H1 (cell line): ENCODE data around the gene MRPS9. TPM values are rescaled to one million over a fixed set of nuclear protein-coding genes. Genes with fewer than 3 reads are reported as not detected.

Experiments
- CTCF ChIA-PET: fragments of 300-600 bp; sonication (Branson Sonifier 250); formaldehyde crosslinking; loops from one replicate; lab custom pipeline; 2021; ENCODE audit not compliant: partially characterized antibody; lab: Charles Lee
- POLR2A ChIA-PET: fragments of 300-600 bp; sonication (Branson Sonifier 250); formaldehyde crosslinking; loops from one replicate; lab custom pipeline; 2021; ENCODE audit warnings: inconsistent platforms; ENCODE audit not compliant: partially characterized antibody; lab: Charles Lee
- DNase-seq, 2 experiments: peaks; one replicate each; pipeline versions ENCODE4 v3.0.0 to v3.0.0-alpha.2; 2010 to 2022; ENCODE audit warnings: low spot score in 2 of 2, low read depth in 1 of 2, mixed read lengths in 1 of 2
- FAIRE-seq: peaks from 2 replicates; lab custom pipeline; 2011; peaks lifted over from hg19 to GRCh38; lab: Jason Lieb, UNC
- H2AFZ ChIP-seq: 2 replicates; pipeline ENCODE4 v1.8.1; 2012; ENCODE audit warnings: low read length, inconsistent platforms
- H2AK5ac ChIP-seq: 2 replicates; pipeline ENCODE4 v1.6.1; 2013; ENCODE audit warnings: low read depth, low read length
- H2BK120ac ChIP-seq: replicated peaks from 2 replicates; pipeline ENCODE3; 2013; ENCODE audit warnings: low read depth, low read length, inconsistent platforms
- H2BK12ac ChIP-seq: 2 replicates; pipeline ENCODE4 v1.6.1; 2013; ENCODE audit warnings: low read depth, low read length
- H2BK15ac ChIP-seq: 2 replicates; pipeline ENCODE4 v1.6.1; 2013; ENCODE audit warnings: low read length
- H2BK20ac ChIP-seq: 2 replicates; pipeline ENCODE4 v1.6.1; 2013; ENCODE audit warnings: low read length
- H2BK5ac ChIP-seq: 2 replicates; pipeline ENCODE4 v1.6.1; 2013; ENCODE audit warnings: low read depth, low read length
- H3K14ac ChIP-seq: 2 replicates; pipeline ENCODE4 v1.6.1; 2013; ENCODE audit warnings: inconsistent platforms; ENCODE audit not compliant: insufficient read length
- H3K18ac ChIP-seq: 2 replicates; pipeline ENCODE4 v1.6.1; 2013; ENCODE audit warnings: low read length; ENCODE audit errors: extremely low read depth
- H3K23ac ChIP-seq: 2 replicates; pipeline ENCODE4 v1.6.1; 2013; ENCODE audit warnings: inconsistent platforms; ENCODE audit not compliant: insufficient read length
- H3K23me2 ChIP-seq: 2 replicates; pipeline ENCODE4 v1.6.1; 2013; ENCODE audit warnings: low read depth, low read length
- H3K27ac ChIP-seq: 2 replicates; pipeline ENCODE4 v1.6.1; 2011; ENCODE audit warnings: low read depth, low read length, inconsistent platforms
- H3K27me3 ChIP-seq, 4 experiments: replicated peaks in 1 of 4; 1 replicate in 1 of 4; 2 replicates in 3 of 4; pipeline versions ENCODE4 v1.6.1 to v1.8.1; 2011 to 2013; ENCODE audit warnings: low read length in 3 of 4, mild to moderate bottlenecking in 3 of 4, inconsistent platforms in 2 of 4, mixed read lengths in 2 of 4, moderate library complexity in 1 of 4; ENCODE audit not compliant: control insufficient read depth in 3 of 4, insufficient read depth in 3 of 4; ENCODE audit errors: extremely low read depth in 1 of 4
- H3K36me3 ChIP-seq, 4 experiments: 2 replicates each; pipeline versions ENCODE4 v1.6.1 to v1.8.1; 2011 to 2013; ENCODE audit warnings: mild to moderate bottlenecking in 4 of 4, low read length in 3 of 4, moderate library complexity in 2 of 4, control low read depth in 1 of 4, inconsistent platforms in 1 of 4; ENCODE audit not compliant: insufficient read depth in 4 of 4, control insufficient read depth in 2 of 4
- H3K4ac ChIP-seq: replicated peaks from 2 replicates; pipeline ENCODE3; 2013; ENCODE audit warnings: low read length, low read depth, mixed read lengths, inconsistent platforms; ENCODE audit not compliant: insufficient read length
- H3K4me1 ChIP-seq, 4 experiments: replicated peaks in 1 of 4; 1 replicate in 1 of 4; 2 replicates in 3 of 4; pipeline versions ENCODE4 v1.6.1 to v1.8.1; 2011 to 2013; ENCODE audit warnings: low read length in 3 of 4, inconsistent platforms in 2 of 4, mixed read lengths in 1 of 4; ENCODE audit not compliant: insufficient read depth in 4 of 4, control insufficient read depth in 3 of 4
- H3K4me2 ChIP-seq, 2 experiments: 2 replicates each; pipeline versions ENCODE4 v1.6.1 to v1.8.1; 2011 to 2013; ENCODE audit warnings: low read depth in 2 of 2, low read length in 2 of 2, control low read depth in 1 of 2, inconsistent platforms in 1 of 2, mild to moderate bottlenecking in 1 of 2; ENCODE audit not compliant: insufficient read depth in 1 of 2
- H3K4me3 ChIP-seq, 4 experiments: fragments of 200-600, 300-600 bp in 1 of 4; sonication (generic), shearing (Covaris generic), sonication (Bioruptor Twin) in 1 of 4; 2 replicates each; pipeline versions ENCODE4 v1.5.1 to v1.8.1; 2011 to 2016; ENCODE audit warnings: low read length in 4 of 4, low read depth in 3 of 4, control low read depth in 2 of 4, inconsistent platforms in 2 of 4, mild to moderate bottlenecking in 2 of 4, mixed read lengths in 1 of 4, moderate library complexity in 1 of 4; ENCODE audit not compliant: insufficient read depth in 2 of 4; ENCODE audit errors: extremely low read depth in 1 of 4
- H3K56ac ChIP-seq: replicated peaks from 2 replicates; pipeline ENCODE3; 2013; ENCODE audit warnings: low read depth, mild to moderate bottlenecking, mixed read lengths, low read length, inconsistent platforms; ENCODE audit not compliant: insufficient read length
- H3K79me1 ChIP-seq: 2 replicates; pipeline ENCODE4 v1.6.1; 2013; ENCODE audit warnings: low read depth, low read length, control low read depth
- H3K79me2 ChIP-seq, 2 experiments: 2 replicates each; pipeline versions ENCODE4 v1.6.1 to v1.8.1; 2012 to 2013; ENCODE audit warnings: low read length in 2 of 2, mild to moderate bottlenecking in 2 of 2, inconsistent platforms in 1 of 2; ENCODE audit not compliant: insufficient read depth in 2 of 2, control insufficient read depth in 1 of 2
- H3K9ac ChIP-seq, 4 experiments: replicated peaks in 1 of 4; 1 replicate in 1 of 4; 2 replicates in 3 of 4; pipeline versions ENCODE4 v1.6.1 to v1.8.1; 2011 to 2013; ENCODE audit warnings: low read depth in 3 of 4, low read length in 3 of 4, control low read depth in 2 of 4, mild to moderate bottlenecking in 2 of 4, moderate library complexity in 2 of 4, inconsistent platforms in 1 of 4; ENCODE audit errors: extremely low read depth in 1 of 4
- H3K9me3 ChIP-seq, 2 experiments: 2 replicates each; pipeline versions ENCODE4 v1.6.1 to v1.8.1; 2012 to 2013; ENCODE audit warnings: mild to moderate bottlenecking in 2 of 2, moderate library complexity in 2 of 2, control low read depth in 1 of 2, inconsistent platforms in 1 of 2, low read depth in 1 of 2, low read length in 1 of 2, mixed read lengths in 1 of 2; ENCODE audit not compliant: insufficient read depth in 2 of 2
- H4K20me1 ChIP-seq, 2 experiments: replicated peaks in 1 of 2; 2 replicates each; pipeline versions ENCODE3 to v1.8.1; 2011 to 2013; ENCODE audit warnings: inconsistent platforms in 2 of 2, low read length in 2 of 2, mild to moderate bottlenecking in 1 of 2; ENCODE audit not compliant: insufficient read depth in 2 of 2, control insufficient read depth in 1 of 2
- H4K5ac ChIP-seq: 2 replicates; pipeline ENCODE4 v1.6.1; 2013; ENCODE audit warnings: low read length, low read depth, mixed read lengths, inconsistent platforms; ENCODE audit not compliant: insufficient read length
- H4K8ac ChIP-seq: 2 replicates; pipeline ENCODE4 v1.8.0; 2013; ENCODE audit warnings: mild to moderate bottlenecking, moderate library complexity, low read length, inconsistent platforms; ENCODE audit not compliant: insufficient read depth; ENCODE audit errors: extremely low read depth
- H4K91ac ChIP-seq: replicated peaks from 2 replicates; pipeline ENCODE3; 2013; ENCODE audit warnings: low read length, mixed read lengths, inconsistent platforms; ENCODE audit not compliant: insufficient read length
- ASH2L ChIP-seq: fragments of 200-600, 300-600 bp; sonication (generic); IDR thresholded peaks from one replicate; pipeline ENCODE4 v1.7.1; 2017; ENCODE audit warnings: low read length
- BRCA1 ChIP-seq: IDR thresholded peaks from 2 replicates; pipeline ENCODE4 v1.6.1; 2012; ENCODE audit warnings: low read depth, low read length, improper control_type of control experiment
- HDAC6 ChIP-seq: IDR thresholded peaks from one replicate; pipeline ENCODE4 v1.7.1; 2012; ENCODE audit warnings: low read depth, mild to moderate bottlenecking, inconsistent platforms, low read length, moderate library complexity
- KDM1A ChIP-seq: fragments of 200-600, 300-600 bp; sonication (generic); IDR thresholded peaks from 2 replicates; pipeline ENCODE4 v1.7.1; 2016; ENCODE audit warnings: mild to moderate bottlenecking, low read length, borderline replicate concordance
- KDM4A ChIP-seq: IDR thresholded peaks from one replicate; pipeline ENCODE4 v1.7.1; 2012; ENCODE audit warnings: low read depth, mild to moderate bottlenecking, moderate library complexity, low read length, inconsistent platforms; ENCODE audit not compliant: severe bottlenecking
- MAFK ChIP-seq: IDR thresholded peaks from 2 replicates; pipeline ENCODE4 v1.6.1; 2012; ENCODE audit warnings: low read depth, mild to moderate bottlenecking, improper control_type of control experiment, low read length
- NANOG ChIP-seq: IDR thresholded peaks from 2 replicates; pipeline ENCODE4 v1.6.1; 2011; ENCODE audit warnings: low read length, low read depth, mild to moderate bottlenecking, inconsistent platforms; ENCODE audit not compliant: insufficient read depth, poor library complexity, severe bottlenecking
- POLR2A ChIP-seq, 2 experiments: IDR thresholded peaks; 1 replicate in 1 of 2; 2 replicates in 1 of 2; pipeline ENCODE4 v1.6.1; 2011; ENCODE audit warnings: low read depth in 2 of 2, low read length in 2 of 2, mild to moderate bottlenecking in 2 of 2; ENCODE audit errors: control extremely low read depth in 1 of 2
- POLR2AphosphoS5 ChIP-seq: IDR thresholded peaks from 2 replicates; pipeline ENCODE4 v1.6.1; 2011; ENCODE audit warnings: low read depth, low read length
- RAD21 ChIP-seq, 2 experiments: IDR thresholded peaks in 1 of 2; conservative IDR thresholded peaks in 1 of 2; 2 replicates each; pipeline ENCODE4 v1.6.1; 2011; ENCODE audit warnings: low read depth in 2 of 2, low read length in 2 of 2, improper control_type of control experiment in 1 of 2, inconsistent platforms in 1 of 2, mild to moderate bottlenecking in 1 of 2, moderate library complexity in 1 of 2
- RBBP5 ChIP-seq: IDR thresholded peaks from 2 replicates; pipeline ENCODE4 v1.7.1; 2012; ENCODE audit warnings: low read depth, mild to moderate bottlenecking, inconsistent platforms, low read length, moderate library complexity, borderline replicate concordance
- SUZ12 ChIP-seq: fragments of 200-600 bp; sonication (generic); IDR thresholded peaks from 2 replicates; pipeline ENCODE4 v1.6.1; 2012; ENCODE audit warnings: mild to moderate bottlenecking, inconsistent platforms, low read length, moderate library complexity, mixed read lengths
- TBP ChIP-seq: IDR thresholded peaks from 2 replicates; pipeline ENCODE4 v1.6.1; 2011; ENCODE audit warnings: low read depth, low read length, improper control_type of control experiment
- WGBS, 2 experiments: shearing (Covaris generic) in 1 of 2; methylation state at CpG; one replicate each; pipeline versions ENCODE4 v1.1.6 to v1.1.7; 2013 to 2015; ENCODE audit warnings: low lambda C conversion rate in 2 of 2, mixed read lengths in 2 of 2, inconsistent platforms in 1 of 2, low coverage in 1 of 2, missing lambda C conversion rate in 1 of 2; ENCODE audit not compliant: insufficient replicate concordance in 2 of 2, insufficient coverage in 1 of 2, insufficient read length in 1 of 2; ENCODE audit errors: extremely low coverage in 1 of 2, missing lambda C conversion rate in 1 of 2; 5-methylcytosine and 5-hydroxymethylcytosine counted together
- polyA plus RNA-seq, 7 experiments: library from polyadenylated mRNA; depleted of rRNA in 3 of 7; stranded (reverse) in 5 of 7; unstranded in 2 of 7; fragments of >200 nt in 5 of 7; fragments of 200-250 nt in 2 of 7; gene quantifications; 1 replicate in 5 of 7; 2 replicates in 1 of 7; 4 replicates in 1 of 7; pipeline versions ENCODE4 v1.2.1 to v1.2.3, GENCODE V29; 2011 to 2013; ENCODE audit warnings: missing spikeins in 2 of 7, mixed read lengths in 2 of 7
- total RNA-seq: library from RNA; stranded (reverse); fragmentation: NEBNext Ultra II Directional; extraction: Animal tissue kit (Norgen Biotek cat#: 25700); gene quantifications from 2 replicates; pipeline ENCODE4 v1.2.1, GENCODE V29; 2021
- TF ChIP-seq, protein P1 (sequence below): IDR thresholded peaks from 2 replicates; pipeline ENCODE4 v1.6.1; 2011; ENCODE audit warnings: low read depth, mild to moderate bottlenecking, low read length; ENCODE audit not compliant: insufficient read depth

The MRPS9 gene
- total and polyA plus RNA-seq, 2 of the 8 experiments (the other 6 are each of a cell fraction or from before 2014, with no cell fraction given) = 36.2 to 71.0 TPM

DNA sequence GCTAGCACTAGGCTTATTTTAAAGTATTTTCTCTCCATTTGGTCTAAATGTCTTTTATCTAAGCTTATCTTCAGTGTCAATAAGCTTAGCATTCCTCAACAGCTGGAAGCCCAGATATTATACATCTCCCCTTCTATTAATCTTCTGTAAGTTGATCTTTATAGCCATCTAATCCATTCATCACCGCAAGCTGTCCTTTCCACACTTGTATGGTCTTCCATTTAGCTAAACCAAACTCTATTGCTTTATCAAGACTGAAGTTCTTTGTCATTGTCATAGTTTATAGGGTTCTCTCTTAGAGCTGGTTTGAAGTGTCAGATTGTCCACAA, 102.3 kb downstream of the MRPS9 start:
- no peak overlapping the region for H2BK20ac ChIP-seq
- 93% methylated on average over 1 of the region's 1 CpG; no CpG with 5 or more reads in 1 of the 2 experiments for WGBS, 2 experiments
- H3K4ac ChIP-seq = no peak overlapping the region
- no peak for FAIRE-seq
- no peaks in the 10 kb centered on the region for H3K36me3 ChIP-seq
- H3K14ac ChIP-seq = no peak overlapping the region
- no peak overlapping the region for H3K18ac ChIP-seq
- H3K23me2 ChIP-seq = no peaks in the 10 kb centered on the region; the same call in 1 of the 2 replicates
- H4K5ac ChIP-seq = no peak overlapping the region
- no peak overlapping the region for H3K4me3 ChIP-seq
- no peak overlapping the region for H2BK120ac ChIP-seq
- no peak overlapping the region for H2AK5ac ChIP-seq
- H3K4me2 ChIP-seq = no peak overlapping the region
- H3K23ac ChIP-seq = no peak overlapping the region
- no peaks in the 10 kb centered on the region for H3K79me2 ChIP-seq
- no peak for DNase-seq
- peaks cover 0 to 3% (median 0%) of the 10 kb centered on the region in 4 experiments; a peak in 1 of 7 replicates for H3K27me3 ChIP-seq
- no peak overlapping the region for H3K56ac ChIP-seq
- H2AFZ ChIP-seq = no peak overlapping the region
- no peak overlapping the region for H2BK5ac ChIP-seq
- no peak overlapping the region for H2BK15ac ChIP-seq
- ChIA-PET CTCF (interaction anchor here (0.7 to 1.7 kb wide), 4 partner anchors 14 to 103 kb away, joined by 3 to 7 read pairs (median 4); no protein-coding TSS in a partner anchor), POLR2A (no interaction called here)
- no peak overlapping the region for H4K8ac ChIP-seq
- H4K91ac ChIP-seq = no peak overlapping the region
- H3K4me1 ChIP-seq = no peaks in the 10 kb centered on the region; a peak in 2 of 7 replicates
- no peak overlapping the region for H3K9ac ChIP-seq
- H3K27ac ChIP-seq = no peak overlapping the region
- no peaks in the 10 kb centered on the region for H3K9me3 ChIP-seq
- no peak overlapping the region for H2BK12ac ChIP-seq
- H4K20me1 ChIP-seq = no peaks in the 10 kb centered on the region
- H3K79me1 ChIP-seq = no peaks in the 10 kb centered on the region
- TF ChIP-seq HDAC6 (no peak), POLR2A (IDR thresholded peaks at IDR 0.05; ENCODE audit: control extremely low read depth in 1 of 2, low read depth in 2 of 2, low read length in 2 of 2) (no peak), SUZ12 (no peak), POLR2AphosphoS5 (no peak), RBBP5 (no peak), TBP (no peak), ASH2L (no peak), KDM1A (no peak), KDM4A (no peak), RAD21 (IDR thresholded peaks at IDR 0.05 in 1 of 2, conservative IDR thresholded peaks at IDR 0.05 in 1 of 2; ENCODE audit: low read depth in 2 of 2, low read length in 2 of 2) (no peak), BRCA1 (no peak), MAFK (no peak), NANOG (no peak)
- TF ChIP-seq, protein P1, sequence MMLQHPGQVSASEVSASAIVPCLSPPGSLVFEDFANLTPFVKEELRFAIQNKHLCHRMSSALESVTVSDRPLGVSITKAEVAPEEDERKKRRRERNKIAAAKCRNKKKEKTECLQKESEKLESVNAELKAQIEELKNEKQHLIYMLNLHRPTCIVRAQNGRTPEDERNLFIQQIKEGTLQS = no peak
